Uterus (tissue), 4 donors: ENCODE data around the gene UBAP1L. TPM values are rescaled to one million over a fixed set of nuclear protein-coding genes. Genes with fewer than 3 reads are reported as not detected.

Experiments used
- DNase-seq, 2 donors: peaks; one replicate each; pipeline ENCODE4 v3.0.0-alpha.2; 2019 to 2020
- H3K27ac ChIP-seq, 2 donors: fragments of 200-600 bp; sonication (generic); 1 replicate in 1 of 2; 2 replicates in 1 of 2; pipeline ENCODE4 v1.5.1; 2016 to 2018
- H3K27me3 ChIP-seq, 2 donors: fragments of 200-600 bp; sonication (generic); one replicate each; pipeline ENCODE4 v1.5.1; 2018 to 2019; ENCODE audit warnings: control low read depth in 1 of 2
- H3K36me3 ChIP-seq, 2 donors: fragments of 200-600 bp; sonication (generic); one replicate each; pipeline ENCODE4 v1.5.1; 2019; ENCODE audit warnings: control low read depth in 1 of 2
- H3K4me1 ChIP-seq, 2 donors: fragments of 200-600 bp; sonication (generic); one replicate each; pipeline ENCODE4 v1.5.1; 2018 to 2019; ENCODE audit warnings: control low read depth in 1 of 2
- H3K4me3 ChIP-seq, 2 donors: fragments of 200-600 bp; sonication (generic); 1 replicate in 1 of 2; 2 replicates in 1 of 2; pipeline ENCODE4 v1.5.1; 2018 to 2019; ENCODE audit warnings: mild to moderate bottlenecking in 1 of 2
- H3K9me3 ChIP-seq, 2 donors: fragments of 200-600 bp; sonication (generic); one replicate each; pipeline ENCODE4 v1.5.1; 2019; ENCODE audit warnings: control low read depth in 1 of 2
- POLR2A ChIP-seq, 2 donors: fragments of 450-650 bp; IDR thresholded peaks; one replicate each; pipeline ENCODE4 v1.6.1; 2016; ENCODE audit warnings: antibody characterized with exemption in 2 of 2, mild to moderate bottlenecking in 1 of 2, moderate library complexity in 1 of 2
- intact Hi-C: fragments of 100-400 bp; cut with DNase I; formaldehyde crosslinking; loops from one replicate; pipeline ENCODE4 v1.15.1; 2023; ENCODE audit warnings: low total_unique reads
- total RNA-seq, 4 donors: library from RNA; depleted of rRNA in 3 of 4; stranded (reverse); fragments of >200 nt in 3 of 4; gene quantifications; one replicate each; pipeline versions ENCODE4 v1.1.0 to v1.2.4, GENCODE V29; 2014 to 2023
- TF ChIP-seq, protein P1 (sequence below), 4 experiments: fragments of 200-600 bp in 2 of 4; fragments of 450-650 bp in 2 of 4; sonication (generic) in 2 of 4; IDR thresholded peaks; one replicate each; pipeline ENCODE4 v1.5.1; 2016 to 2019; ENCODE audit warnings: antibody characterized with exemption in 4 of 4, mild to moderate bottlenecking in 2 of 4, moderate library complexity in 1 of 4
- donor health status: DM: yes; HTN: yes; CAD: no.

UBAP1L gene
- total RNA-seq, 4 donors from 2014 or later: 0.77 to 16.0 (median 3.8) TPM

DNA sequence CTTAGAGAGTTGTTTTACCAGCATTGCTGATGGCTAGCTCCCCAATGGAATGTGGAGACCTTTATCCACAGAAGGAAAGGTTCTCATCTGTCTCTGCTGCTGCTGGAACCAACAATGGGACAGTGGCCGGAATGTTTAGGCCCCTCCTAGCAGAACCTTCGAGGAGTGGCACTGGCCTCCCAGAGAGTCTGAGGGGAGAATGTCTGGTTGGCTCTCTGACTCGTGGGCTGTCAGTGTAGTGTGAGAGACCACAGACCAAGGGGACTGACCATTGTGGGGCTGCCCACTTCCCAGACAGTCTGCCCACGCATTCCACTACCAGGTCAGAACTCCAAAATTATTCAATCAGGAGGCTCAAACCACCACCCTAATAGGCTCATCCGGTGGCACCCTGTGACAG, 52.3 kb downstream of the UBAP1L start:
- DNase-seq: no peak
- no peaks in the 10 kb centered on the region for H3K27me3 ChIP-seq
- no peaks in the 10 kb centered on the region for H3K36me3 ChIP-seq
- intact Hi-C loops: no loop called here
- no peak overlapping the region for H3K4me3 ChIP-seq
- peak overlapping the region; percentile 80 to 98 for H3K27ac ChIP-seq
- peaks cover 0 to 9% of the 10 kb centered on the region in 2 donors for H3K4me1 ChIP-seq
- H3K9me3 ChIP-seq: no peaks in the 10 kb centered on the region
- no peak for TF ChIP-seq POLR2A (IDR thresholded peaks at IDR 0.05)
- TF ChIP-seq, protein P1, sequence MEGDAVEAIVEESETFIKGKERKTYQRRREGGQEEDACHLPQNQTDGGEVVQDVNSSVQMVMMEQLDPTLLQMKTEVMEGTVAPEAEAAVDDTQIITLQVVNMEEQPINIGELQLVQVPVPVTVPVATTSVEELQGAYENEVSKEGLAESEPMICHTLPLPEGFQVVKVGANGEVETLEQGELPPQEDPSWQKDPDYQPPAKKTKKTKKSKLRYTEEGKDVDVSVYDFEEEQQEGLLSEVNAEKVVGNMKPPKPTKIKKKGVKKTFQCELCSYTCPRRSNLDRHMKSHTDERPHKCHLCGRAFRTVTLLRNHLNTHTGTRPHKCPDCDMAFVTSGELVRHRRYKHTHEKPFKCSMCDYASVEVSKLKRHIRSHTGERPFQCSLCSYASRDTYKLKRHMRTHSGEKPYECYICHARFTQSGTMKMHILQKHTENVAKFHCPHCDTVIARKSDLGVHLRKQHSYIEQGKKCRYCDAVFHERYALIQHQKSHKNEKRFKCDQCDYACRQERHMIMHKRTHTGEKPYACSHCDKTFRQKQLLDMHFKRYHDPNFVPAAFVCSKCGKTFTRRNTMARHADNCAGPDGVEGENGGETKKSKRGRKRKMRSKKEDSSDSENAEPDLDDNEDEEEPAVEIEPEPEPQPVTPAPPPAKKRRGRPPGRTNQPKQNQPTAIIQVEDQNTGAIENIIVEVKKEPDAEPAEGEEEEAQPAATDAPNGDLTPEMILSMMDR (IDR thresholded peaks at IDR 0.05): no peak

DNA sequence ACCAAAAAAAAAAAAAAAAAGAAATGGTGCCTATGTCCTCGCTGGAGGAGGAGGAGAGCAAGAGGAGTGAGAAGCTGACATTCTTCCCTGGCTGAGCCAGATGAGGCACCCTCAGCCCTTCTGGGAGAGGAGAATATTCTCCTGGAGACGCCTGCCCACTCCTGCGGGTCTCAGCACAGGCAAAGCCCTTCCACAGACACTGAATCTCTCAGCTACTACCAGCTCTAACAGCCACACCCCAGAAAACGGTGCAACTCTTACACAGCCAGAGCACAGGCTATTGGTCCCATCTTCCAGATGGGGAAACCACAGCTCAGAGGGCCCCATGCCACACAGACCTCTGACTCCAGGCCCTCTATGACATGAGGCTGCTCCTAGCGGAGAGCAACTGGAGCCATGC, 52.9 kb downstream of the UBAP1L start:
- DNase-seq: no peak
- H3K36me3 ChIP-seq: no peaks in the 10 kb centered on the region
- H3K27ac ChIP-seq: peak overlapping the region; percentile 80 to 98
- no peak for TF ChIP-seq POLR2A (IDR thresholded peaks at IDR 0.05)
- TF ChIP-seq, protein P1 (IDR thresholded peaks at IDR 0.05): no peak
- H3K27me3 ChIP-seq: no peaks in the 10 kb centered on the region
- intact Hi-C loops: no loop called here
- no peaks in the 10 kb centered on the region for H3K9me3 ChIP-seq
- H3K4me3 ChIP-seq: no peak overlapping the region
- H3K4me1 ChIP-seq: peaks cover 0 to 9% of the 10 kb centered on the region in 2 donors

DNA sequence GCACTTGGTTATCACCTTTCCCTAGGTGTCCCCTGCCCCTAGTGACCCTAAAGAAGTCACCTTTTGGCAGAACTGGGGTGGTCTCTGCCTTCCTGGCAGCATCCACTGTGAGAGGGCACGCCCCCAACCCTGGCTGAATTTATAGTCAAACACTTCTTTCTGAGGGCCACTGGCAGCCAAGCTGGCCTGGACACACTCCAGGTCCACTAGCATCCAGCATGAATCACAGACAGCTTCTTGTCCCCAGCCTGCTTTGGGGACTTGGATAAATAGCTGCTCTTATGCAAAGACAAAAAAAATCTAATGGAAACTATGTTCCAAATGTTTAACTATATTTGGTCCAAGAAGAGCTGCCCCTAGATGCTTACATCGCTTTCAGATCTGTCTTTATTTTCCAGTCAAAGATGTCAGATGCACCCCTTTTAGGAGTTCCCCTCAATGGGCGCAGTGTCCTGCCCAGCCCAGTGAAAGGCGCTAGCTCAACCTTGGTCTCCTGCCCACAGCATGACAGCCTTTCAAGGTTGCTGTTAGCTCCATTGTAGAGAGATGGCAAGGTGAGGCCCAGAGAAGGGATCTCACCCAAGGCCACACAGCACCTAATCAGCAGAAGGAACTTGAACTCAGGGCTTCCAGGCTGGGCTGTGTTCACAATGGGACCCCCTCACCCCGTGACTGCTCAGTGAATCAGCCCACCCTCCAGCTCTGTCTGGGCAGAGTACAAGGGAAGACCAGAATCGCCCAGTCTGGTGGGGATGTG, 54.2 kb downstream of the UBAP1L start:
- Histone ChIP-seq H3K4me1 (peaks cover 0 to 4% of the 10 kb centered on the region in 2 donors), H3K27me3 (no peaks in the 10 kb centered on the region), H3K4me3 (no peak overlapping the region), H3K36me3 (no peaks in the 10 kb centered on the region), H3K27ac (peak overlapping the region; percentile 80 to 98), H3K9me3 (no peaks in the 10 kb centered on the region)
- TF ChIP-seq, protein P1 (IDR thresholded peaks at IDR 0.05): no peak
- no peak for TF ChIP-seq POLR2A (IDR thresholded peaks at IDR 0.05)
- no peak for DNase-seq
- intact Hi-C loops: no loop called here

DNA sequence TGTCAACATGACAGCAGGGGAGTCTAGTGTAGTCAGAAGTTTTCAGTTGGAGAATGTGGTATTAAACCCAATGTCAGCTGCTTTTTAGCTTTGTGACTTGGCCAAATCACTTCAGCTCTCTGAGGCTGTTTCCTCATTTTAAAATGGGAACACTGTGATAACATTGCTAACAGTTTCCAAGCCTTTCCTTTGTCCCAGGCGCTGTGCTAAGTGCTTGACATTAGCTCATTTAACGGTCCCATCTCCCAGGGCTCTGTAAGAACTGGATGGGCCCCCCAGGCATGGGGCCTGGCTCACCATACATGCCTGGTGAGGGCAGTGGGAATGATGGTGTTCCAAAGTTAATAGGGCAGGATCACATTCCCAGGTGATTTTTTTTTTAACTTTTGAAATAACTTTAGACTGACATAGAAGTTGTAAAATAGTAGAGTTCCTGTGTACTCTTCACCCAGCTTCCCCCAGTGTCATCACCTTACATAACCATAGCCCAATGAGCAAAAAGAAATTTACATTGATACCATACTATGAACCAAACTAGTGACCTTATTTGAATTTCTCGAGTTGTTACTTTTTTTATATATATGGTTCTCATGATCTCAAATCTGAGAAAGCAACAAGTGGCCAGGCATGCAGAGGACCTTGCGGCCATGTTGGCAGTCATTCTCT, 54.9 kb downstream of the UBAP1L start:
- TF ChIP-seq, protein P1 (IDR thresholded peaks at IDR 0.05): no peak
- TF ChIP-seq POLR2A (IDR thresholded peaks at IDR 0.05): no peak
- Histone ChIP-seq H3K4me1 (peaks cover 2 to 3% of the 10 kb centered on the region in 2 donors), H3K36me3 (no peaks in the 10 kb centered on the region), H3K9me3 (no peaks in the 10 kb centered on the region), H3K27me3 (no peaks in the 10 kb centered on the region), H3K4me3 (no peak overlapping the region), H3K27ac (peak overlapping the region; percentile 80 to 98)
- intact Hi-C loops: no loop called here
- no peak for DNase-seq

DNA sequence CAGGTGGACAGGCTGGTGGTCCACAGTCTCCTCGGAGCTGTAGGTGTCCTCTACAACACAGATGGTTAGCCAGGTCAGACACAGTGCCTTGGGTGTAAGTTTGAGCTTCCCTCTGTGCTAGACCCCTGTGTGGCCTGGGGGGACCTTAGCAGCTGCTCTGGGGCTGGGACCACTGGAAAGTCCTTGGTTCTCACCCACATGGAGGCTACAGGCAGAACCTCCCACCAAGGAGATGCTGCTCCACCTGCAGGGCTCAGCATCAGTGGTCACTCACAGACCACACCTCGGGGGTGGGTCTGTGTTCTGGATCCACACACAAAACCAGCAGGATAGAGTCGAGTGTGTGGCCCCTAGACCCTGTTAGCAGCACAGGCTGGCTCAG, 55.6 kb downstream of the UBAP1L start:
- peak overlapping the region; percentile 29 to 98 for H3K27ac ChIP-seq
- no peaks in the 10 kb centered on the region for H3K27me3 ChIP-seq
- H3K4me3 ChIP-seq: no peak overlapping the region
- DNase-seq: no peak
- H3K9me3 ChIP-seq: no peaks in the 10 kb centered on the region
- H3K36me3 ChIP-seq: no peaks in the 10 kb centered on the region
- peaks cover 3 to 10% of the 10 kb centered on the region in 2 donors for H3K4me1 ChIP-seq
- TF ChIP-seq POLR2A (IDR thresholded peaks at IDR 0.05): no peak
- TF ChIP-seq, protein P1 (IDR thresholded peaks at IDR 0.05): no peak
- intact Hi-C loops: no loop called here
